Measurements from ENCODE around the gene ERVK3-1. TPM values are rescaled to one million over a fixed set of nuclear protein-coding genes. Genes with fewer than 3 reads are reported as not detected.
"Not testable (repeated sequence)": the region's sequence is repeated elsewhere in the genome, so short reads cannot be mapped to it uniquely, and the experiment has no call there.

The ERVK3-1 gene
- total RNA-seq, 1 experiment from 2014 or later, result 26.0 TPM

- peaks cover 5% of the 10 kb centered on the region; the same call in 1 of the 2 replicates for H3K9me3 ChIP-seq
- H3K27me3 ChIP-seq, result peaks cover 2% of the 10 kb centered on the region; the same call in 1 of the 2 replicates
- peaks cover 15% of the 10 kb centered on the region; the same call in 1 of the 2 replicates for H3K36me3 ChIP-seq
- no peak for DNase-seq
- no peak overlapping the region for H3K4me3 ChIP-seq
Observed at GRCh38 chr19:58328999-58329398, 23.8 kb downstream of the ERVK3-1 start.

GRCh38 chr19:58330458-58330857 lies 25.3 kb downstream of the ERVK3-1 start:
- H3K27me3 ChIP-seq, result peaks cover 2% of the 10 kb centered on the region; the same call in 1 of the 2 replicates
- no peak overlapping the region for H3K4me3 ChIP-seq
- peaks cover 19% of the 10 kb centered on the region for H3K36me3 ChIP-seq
- peaks cover 5% of the 10 kb centered on the region; the same call in 1 of the 2 replicates for H3K9me3 ChIP-seq
- no peak for DNase-seq

- H3K9me3 ChIP-seq, result peaks cover 5% of the 10 kb centered on the region; the same call in 1 of the 2 replicates
- no peak overlapping the region for H3K4me3 ChIP-seq
- H3K36me3 ChIP-seq, result peaks cover 35% of the 10 kb centered on the region
- DNase-seq, result no peak
- H3K27me3 ChIP-seq, result peaks cover 2% of the 10 kb centered on the region; the same call in 1 of the 2 replicates
Observed at GRCh38 chr19:58332697-58333096, 27.5 kb downstream of the ERVK3-1 start.

- Histone ChIP-seq H3K36me3 (peaks cover 47% of the 10 kb centered on the region), H3K27me3 (peaks cover 2% of the 10 kb centered on the region; the same call in 1 of the 2 replicates), H3K9me3 (peaks cover 15% of the 10 kb centered on the region)
Observed at GRCh38 chr19:58334691-58335249, 29.6 kb downstream of the ERVK3-1 start.

GRCh38 chr19:58335630-58336029 lies 30.5 kb downstream of the ERVK3-1 start:
- peaks cover 15% of the 10 kb centered on the region for H3K9me3 ChIP-seq
- H3K36me3 ChIP-seq, result peaks cover 50% of the 10 kb centered on the region
- H3K27me3 ChIP-seq, result peaks cover 2% of the 10 kb centered on the region; the same call in 1 of the 2 replicates
- no peak for DNase-seq
- H3K4me3 ChIP-seq, result no peak overlapping the region

More at GRCh38 chr19:58334691-58335249, 29.6 kb downstream of the ERVK3-1 start:
- no peak for DNase-seq
- H3K4me3 ChIP-seq, result no peak overlapping the region

GRCh38 chr19:58336216-58336615 lies 31.0 kb downstream of the ERVK3-1 start:
- Histone ChIP-seq H3K36me3 (peaks cover 52% of the 10 kb centered on the region), H3K4me3 (no peak overlapping the region), H3K9me3 (peaks cover 12% of the 10 kb centered on the region), H3K27me3 (peaks cover 2% of the 10 kb centered on the region; the same call in 1 of the 2 replicates)
- DNase-seq, result no peak

- Histone ChIP-seq H3K27me3 (peaks cover 2% of the 10 kb centered on the region; the same call in 1 of the 2 replicates), H3K9me3 (peaks cover 12% of the 10 kb centered on the region), H3K36me3 (peaks cover 58% of the 10 kb centered on the region), H3K4me3 (no peak overlapping the region)
- DNase-seq, result no peak
Observed at GRCh38 chr19:58336820-58337219, 31.6 kb downstream of the ERVK3-1 start.

- peaks cover 10% of the 10 kb centered on the region for H3K9me3 ChIP-seq
- H3K27me3 ChIP-seq, result no peaks in the 10 kb centered on the region
- H3K4me3 ChIP-seq, result no peak overlapping the region
- DNase-seq, result no peak
- peaks cover 58% of the 10 kb centered on the region for H3K36me3 ChIP-seq
Observed at GRCh38 chr19:58338336-58338735, 33.2 kb downstream of the ERVK3-1 start.

- Histone ChIP-seq H3K9me3 (peaks cover 10% of the 10 kb centered on the region), H3K27me3 (no peaks in the 10 kb centered on the region), H3K36me3 (peaks cover 58% of the 10 kb centered on the region), H3K4me3 (no peak overlapping the region)
- DNase-seq, result no peak
Observed at GRCh38 chr19:58338825-58339558, 33.8 kb downstream of the ERVK3-1 start.

- Histone ChIP-seq H3K9me3 (no peaks in the 10 kb centered on the region), H3K36me3 (peaks cover 16% of the 10 kb centered on the region), H3K27me3 (no peaks in the 10 kb centered on the region), H3K4me3 (no peak overlapping the region)
- DNase-seq, result no peak
Observed at GRCh38 chr19:58345558-58345957, 40.4 kb downstream of the ERVK3-1 start.

GRCh38 chr19:58346961-58347929 lies 42.1 kb downstream of the ERVK3-1 start:
- Histone ChIP-seq H3K9me3 (no peaks in the 10 kb centered on the region), H3K36me3 (peaks cover 7% of the 10 kb centered on the region; the same call in 1 of the 2 replicates), H3K27me3 (no peaks in the 10 kb centered on the region), H3K4me3 (peak overlapping the region; percentile 92)
- DNase-seq, result peak; percentile 68

- peak overlapping the region; percentile 92 for H3K4me3 ChIP-seq
- not testable (repeated sequence) for H3K27me3 ChIP-seq, H3K9me3 ChIP-seq, H3K36me3 ChIP-seq, DNase-seq
Observed at GRCh38 chr19:58348080-58348479, 42.9 kb downstream of the ERVK3-1 start.

- H3K4me3 ChIP-seq, result no peak overlapping the region
- H3K27me3 ChIP-seq, result no peaks in the 10 kb centered on the region
- H3K9me3 ChIP-seq, result no peaks in the 10 kb centered on the region
- peaks cover 9% of the 10 kb centered on the region for H3K36me3 ChIP-seq
- no peak for DNase-seq
Observed at GRCh38 chr19:58349590-58349989, 44.4 kb downstream of the ERVK3-1 start.

GRCh38 chr19:58350001-58350861 lies 45.1 kb downstream of the ERVK3-1 start:
- H3K4me3 ChIP-seq, result no peak overlapping the region
- DNase-seq, result no peak
- no peaks in the 10 kb centered on the region for H3K27me3 ChIP-seq
- H3K36me3 ChIP-seq, result peaks cover 9% of the 10 kb centered on the region
- no peaks in the 10 kb centered on the region for H3K9me3 ChIP-seq

- no peaks in the 10 kb centered on the region for H3K27me3 ChIP-seq
- DNase-seq, result no peak
- no peaks in the 10 kb centered on the region for H3K9me3 ChIP-seq
- no peak overlapping the region for H3K4me3 ChIP-seq
- H3K36me3 ChIP-seq, result peaks cover 9% of the 10 kb centered on the region
Observed at GRCh38 chr19:58350871-58351557, 45.8 kb downstream of the ERVK3-1 start.
